Glomerular endothelial cell (primary cell): Measurements from ENCODE around the gene SNX1. TPM values are rescaled to one million over a fixed set of nuclear protein-coding genes. Genes with fewer than 3 reads are reported as not detected.

Experiments
- DNase-seq: peaks from one replicate; pipeline ENCODE4 v3.0.0-alpha.2; 2011; ENCODE audit warnings: low read depth, low spot score; ENCODE audit errors: extremely low read depth
- total RNA-seq: library from RNA; depleted of rRNA; stranded (reverse); fragments of >200 nt; gene quantifications from 2 replicates; pipeline ENCODE4 v1.2.3, GENCODE V29; 2015

SNX1 gene
- total RNA-seq, 1 donor from 2014 or later: 66.6 TPM

- no peak for DNase-seq
These were observed 66.1 kb downstream of the SNX1 start for GRCh38 chr15:64161688-64162477.

- DNase-seq: no peak
These were observed 66.7 kb downstream of the SNX1 start for GRCh38 chr15:64162478-64162868.

- no peak for DNase-seq
These were observed 67.3 kb downstream of the SNX1 start, which contains the start of gene PPIB for GRCh38 chr15:64162869-64163658. Gene PPIB (minus strand): TSS chr15:64163022. CDS start chr15:64162986, 36 bp downstream.

GRCh38 chr15:64163659-64164362, 68.0 kb downstream of the SNX1 start:
- no peak for DNase-seq

- no peak for DNase-seq
These were observed 68.7 kb downstream of the SNX1 start for GRCh38 chr15:64164436-64164835.

GRCh38 chr15:64166102-64166890, 70.5 kb downstream of the SNX1 start:
- no peak for DNase-seq

GRCh38 chr15:64180235-64180824, 84.5 kb downstream of the SNX1 start:
- DNase-seq: no peak

GRCh38 chr15:64182859-64183370, 87.1 kb downstream of the SNX1 start:
- DNase-seq: no peak

GRCh38 chr15:64185146-64185911, 89.5 kb downstream of the SNX1 start:
- no peak for DNase-seq

- DNase-seq: no peak
These were observed 91.8 kb downstream of the SNX1 start for GRCh38 chr15:64187396-64188191.

Other genes starting within 250 kb of the SNX1 start
- gene DAPK2, start 49.5 kb upstream of the SNX1 start, total RNA-seq: 3.0 and 22.3 TPM in 2 replicates
- 45.4 and 65.0 TPM in 2 replicates for gene CIAO2A, start 2.1 kb upstream of the SNX1 start, total RNA-seq
- 0.64 TPM in 1 of 2 replicates, not detected in the other for gene SNX22, start 55.7 kb downstream of the SNX1 start, total RNA-seq
- 581 and 692 TPM in 2 replicates for gene PPIB, start 67.0 kb downstream of the SNX1 start, total RNA-seq